ENCODE results near the gene ZDHHC8. TPM values are rescaled to one million over a fixed set of nuclear protein-coding genes. Genes with fewer than 3 reads are reported as not detected.

ZDHHC8 gene
- total RNA-seq, 1 donor from 2014 or later = 42.4 TPM

DNA sequence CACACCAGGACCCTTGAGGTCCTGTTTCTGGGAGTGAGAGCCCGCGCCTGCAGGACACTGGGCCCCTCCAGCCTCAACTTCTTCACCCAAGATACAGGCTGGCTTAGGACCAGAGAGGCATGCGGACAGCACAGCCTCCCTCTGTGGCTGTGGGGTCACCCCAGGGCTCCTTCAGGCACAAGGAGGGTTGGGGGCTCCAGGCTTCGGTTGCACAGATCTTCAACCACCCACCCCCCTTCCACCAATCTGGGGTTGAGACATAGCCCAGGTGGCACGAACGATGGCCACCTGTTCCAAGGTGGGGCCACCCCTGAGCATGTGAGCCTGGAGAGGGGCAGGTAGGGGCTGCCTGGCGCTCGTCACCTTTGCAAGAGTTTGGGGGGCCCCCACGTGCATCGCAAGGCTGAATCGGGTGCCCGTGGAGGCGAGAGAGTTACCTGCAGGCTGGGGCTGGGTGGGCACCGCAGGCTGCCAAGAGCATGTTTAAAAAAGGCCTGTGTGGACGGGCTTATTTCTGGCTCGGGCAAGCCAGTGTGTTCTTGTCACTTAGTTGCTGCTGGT, 1.2 kb downstream of the ZDHHC8 start:
- TF ChIP-seq CTCF (IDR thresholded peaks at IDR 0.05; ENCODE audit: borderline replicate concordance) = no peak
- intact Hi-C loops (cut with micrococcal nuclease) = no loop called here
- DNase-seq = no peak
- Histone ChIP-seq H3K4me1 (peaks cover 86% of the 10 kb centered on the region), H3K27ac (replicated peaks) (peak overlapping the region; percentile 100), H3K27me3 (ENCODE audit: low read depth) (no peaks in the 10 kb centered on the region), H3K4me3 (peak overlapping the region; percentile 96), H3K9me3 (replicated peaks) (no peaks in the 10 kb centered on the region), H3K36me3 (no peaks in the 10 kb centered on the region)

GRCh38 chr22:20133930-20134549, 2.4 kb downstream of the ZDHHC8 start:
- Histone ChIP-seq H3K36me3 (no peaks in the 10 kb centered on the region), H3K4me1 (peaks cover 94% of the 10 kb centered on the region), H3K27me3 (ENCODE audit: low read depth) (no peaks in the 10 kb centered on the region), H3K9me3 (replicated peaks) (no peaks in the 10 kb centered on the region), H3K4me3 (no peak overlapping the region), H3K27ac (replicated peaks) (no peak overlapping the region)
- intact Hi-C loops (cut with micrococcal nuclease) = no loop called here
- no peak for DNase-seq
- TF ChIP-seq CTCF (IDR thresholded peaks at IDR 0.05; ENCODE audit: borderline replicate concordance) = no peak

- H3K4me3 ChIP-seq = peak overlapping the region; percentile 7
- no peak for DNase-seq
- intact Hi-C loops (cut with micrococcal nuclease) = no loop called here
- H3K36me3 ChIP-seq = peaks cover 10% of the 10 kb centered on the region
- no peak for TF ChIP-seq CTCF (IDR thresholded peaks at IDR 0.05; ENCODE audit: borderline replicate concordance)
- H3K4me1 ChIP-seq = peaks cover 84% of the 10 kb centered on the region
- no peaks in the 10 kb centered on the region for H3K9me3 ChIP-seq (replicated peaks)
- H3K27ac ChIP-seq (replicated peaks) = peak overlapping the region; percentile 52
- no peaks in the 10 kb centered on the region for H3K27me3 ChIP-seq (ENCODE audit: low read depth)
These were observed 3.7 kb downstream of the ZDHHC8 start for GRCh38 chr22:20135265-20135664.

GRCh38 chr22:20135806-20136602, 4.4 kb downstream of the ZDHHC8 start:
- H3K9me3 ChIP-seq (replicated peaks) = no peaks in the 10 kb centered on the region
- H3K4me3 ChIP-seq = peak overlapping the region; percentile 7
- H3K27me3 ChIP-seq (ENCODE audit: low read depth) = no peaks in the 10 kb centered on the region
- H3K4me1 ChIP-seq = peaks cover 76% of the 10 kb centered on the region
- no peak for TF ChIP-seq CTCF (IDR thresholded peaks at IDR 0.05; ENCODE audit: borderline replicate concordance)
- intact Hi-C loops (cut with micrococcal nuclease) = no loop called here
- peak overlapping the region; percentile 52 for H3K27ac ChIP-seq (replicated peaks)
- H3K36me3 ChIP-seq = peaks cover 14% of the 10 kb centered on the region
- no peak for DNase-seq

DNA sequence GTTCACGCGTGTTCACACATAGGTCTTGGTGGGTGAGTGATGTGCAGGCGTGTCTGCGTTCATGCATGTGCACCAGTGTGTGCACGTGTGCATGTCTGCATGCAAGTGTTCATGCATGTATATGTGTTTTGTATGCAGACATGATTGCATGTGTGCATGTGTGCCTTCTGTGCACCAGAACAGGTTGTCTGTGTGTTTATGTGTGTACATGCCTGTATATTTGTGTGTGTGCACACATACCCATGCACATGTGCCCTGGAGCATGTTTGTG, 4.9 kb downstream of the ZDHHC8 start:
- DNase-seq = no peak
- TF ChIP-seq CTCF (IDR thresholded peaks at IDR 0.05; ENCODE audit: borderline replicate concordance) = no peak
- no peaks in the 10 kb centered on the region for H3K9me3 ChIP-seq (replicated peaks)
- no peaks in the 10 kb centered on the region for H3K27me3 ChIP-seq (ENCODE audit: low read depth)
- H3K4me3 ChIP-seq = no peak overlapping the region
- peak overlapping the region; percentile 81 for H3K27ac ChIP-seq (replicated peaks)
- intact Hi-C loops (cut with micrococcal nuclease) = no loop called here
- peaks cover 17% of the 10 kb centered on the region for H3K36me3 ChIP-seq
- H3K4me1 ChIP-seq = peaks cover 72% of the 10 kb centered on the region

Measured in left ventricle myocardium inferior (tissue), 1 donor.